Activated CD4-positive, alpha-beta memory T cell treated with anti-CD3 and anti-CD28 coated beads for 36 hours (primary cell): ENCODE measurements around the gene UBE2V1. TPM values are rescaled to one million over a fixed set of nuclear protein-coding genes. Genes with fewer than 3 reads are reported as not detected.
"Not testable (repeated sequence)": the region's sequence is repeated elsewhere in the genome, so short reads cannot be mapped to it uniquely, and the experiment has no call there.

Experiments used
- CTCF ChIA-PET: fragments of 350-600 bp; sonication (Branson Sonifier 250); formaldehyde crosslinking; loops from one replicate; lab custom pipeline; 2021; ENCODE audit warnings: antibody characterized with exemption, inconsistent platforms; lab: Charles Lee
- POLR2A ChIA-PET: fragments of 350-600 bp; sonication (Branson Sonifier 250); formaldehyde crosslinking; loops from one replicate; lab custom pipeline; 2021; ENCODE audit warnings: antibody characterized with exemption; lab: Charles Lee
- DNase-seq: peaks from one replicate; pipeline ENCODE4 v3.0.0-alpha.2; 2020
- H3K27ac Mint-ChIP-seq: one replicate; pipeline ENCODE4 v1.8.0; 2021; ENCODE audit warnings: mixed read lengths
- H3K27me3 Mint-ChIP-seq: one replicate; pipeline ENCODE4 v1.8.0; 2021; ENCODE audit warnings: mixed read lengths
- H3K36me3 Mint-ChIP-seq: one replicate; pipeline ENCODE4 v1.8.0; 2021; ENCODE audit warnings: mixed read lengths
- H3K4me1 Mint-ChIP-seq: one replicate; pipeline ENCODE4 v1.8.0; 2021; ENCODE audit warnings: low read depth, mixed read lengths
- H3K4me3 Mint-ChIP-seq: one replicate; pipeline ENCODE4 v1.8.0; 2021; ENCODE audit warnings: mild to moderate bottlenecking, mixed read lengths
- H3K9me3 Mint-ChIP-seq: one replicate; pipeline ENCODE4 v1.8.0; 2021; ENCODE audit warnings: mixed read lengths
- intact Hi-C: fragments of 100-400 bp; cut with micrococcal nuclease; formaldehyde crosslinking; loops from one replicate; pipeline ENCODE4 v1.15.1; 2023
- total RNA-seq, 2 experiments: library from RNA; stranded (reverse); gene quantifications; one replicate each; pipeline ENCODE4 v1.2.3, GENCODE V29; 2021

The UBE2V1 gene
- total RNA-seq, 2 experiments from 2014 or later = 167 to 172 TPM

DNA sequence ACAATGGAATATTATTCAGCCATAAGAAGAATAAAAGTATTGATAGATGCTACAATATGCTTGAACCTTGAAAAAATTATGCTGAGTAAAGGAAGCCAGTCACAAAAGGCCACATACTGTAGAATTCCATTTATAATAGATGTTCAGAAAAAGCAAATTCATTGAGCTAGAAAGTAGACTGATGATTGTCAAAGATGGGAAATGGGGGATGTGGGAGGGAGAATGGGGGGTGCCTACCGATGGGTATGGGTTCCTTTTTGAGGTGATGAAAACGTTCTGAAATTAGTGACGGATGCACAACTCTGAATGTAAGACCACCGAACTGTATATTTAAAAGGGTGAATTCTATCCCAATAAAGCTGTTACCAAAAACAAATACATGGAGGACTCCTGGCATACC lies 18.4 kb downstream of the UBE2V1 start:
- peaks cover 34% of the 10 kb centered on the region for H3K4me1 Mint-ChIP-seq
- ChIA-PET CTCF (interaction anchor here (3.9 kb wide), 1 partner anchor 10 kb away, joined by 24 read pairs; no protein-coding TSS in a partner anchor), POLR2A (no interaction called here)

DNA sequence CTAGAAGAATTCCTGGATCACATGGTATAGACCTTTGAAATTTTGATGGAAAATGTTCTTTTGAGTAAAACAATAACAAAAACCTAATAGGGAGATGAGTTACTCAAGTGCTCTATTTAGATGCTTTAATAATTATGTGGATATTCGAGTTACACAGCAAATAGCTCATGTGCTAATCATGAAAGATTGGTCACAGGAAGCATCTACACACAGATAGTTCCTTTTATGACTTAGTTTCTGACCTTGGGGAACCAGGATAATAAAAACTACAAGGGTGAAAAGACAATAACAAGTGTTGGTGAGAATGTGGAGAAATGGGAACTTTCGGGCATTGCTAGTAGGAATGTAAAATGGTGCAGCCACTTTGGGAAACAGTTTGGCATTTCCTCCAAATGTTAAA lies 19.7 kb downstream of the UBE2V1 start:
- intact Hi-C loops = no loop called here
- ChIA-PET POLR2A (no interaction called here), CTCF (interaction anchor here (0.7 to 1.5 kb wide), 3 partner anchors 8 to 76 kb away, joined by 3 to 7 read pairs (median 3); no protein-coding TSS in a partner anchor)
- H3K27me3 Mint-ChIP-seq = no peaks in the 10 kb centered on the region
- H3K4me1 Mint-ChIP-seq = peaks cover 32% of the 10 kb centered on the region
- no peak overlapping the region for H3K27ac Mint-ChIP-seq
- no peak overlapping the region for H3K4me3 Mint-ChIP-seq
- no peak for DNase-seq
- peaks cover 30% of the 10 kb centered on the region for H3K36me3 Mint-ChIP-seq
- no peaks in the 10 kb centered on the region for H3K9me3 Mint-ChIP-seq

More for the DNA sequence above, 18.4 kb downstream of the UBE2V1 start:
- peaks cover 30% of the 10 kb centered on the region for H3K36me3 Mint-ChIP-seq
- DNase-seq = no peak
- no peaks in the 10 kb centered on the region for H3K27me3 Mint-ChIP-seq
- H3K9me3 Mint-ChIP-seq = no peaks in the 10 kb centered on the region
- no peak overlapping the region for H3K4me3 Mint-ChIP-seq
- intact Hi-C loops = no loop called here
- H3K27ac Mint-ChIP-seq = no peak overlapping the region

DNA sequence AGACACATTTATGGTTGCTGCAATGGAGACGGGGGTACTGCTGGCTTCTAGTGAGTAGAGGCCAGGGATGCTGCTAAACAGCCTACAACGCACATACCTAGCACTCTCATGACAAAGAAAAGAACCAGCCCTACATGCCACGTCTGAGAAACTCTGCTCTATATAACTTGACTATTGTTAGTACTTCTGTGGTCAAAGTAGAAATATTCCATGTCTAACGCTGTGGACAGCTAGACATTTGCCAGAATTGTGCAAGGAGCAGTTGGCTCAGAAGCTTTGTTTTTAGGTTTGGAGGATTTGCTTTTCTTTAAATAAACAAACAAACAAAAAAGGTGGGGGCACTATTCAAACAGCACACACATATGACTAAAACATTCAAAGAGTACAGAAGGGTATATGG lies 20.5 kb downstream of the UBE2V1 start:
- intact Hi-C loops = no loop called here
- ChIA-PET POLR2A (interaction anchor here (1.0 kb wide), 1 partner anchor 11 kb away, joined by 3 read pairs; no protein-coding TSS in a partner anchor), CTCF (interaction anchor here (0.8 to 1.5 kb wide), 3 partner anchors 8 to 77 kb away, joined by 3 to 7 read pairs (median 4); no protein-coding TSS in a partner anchor)
- Mint-ChIP-seq H3K27ac (no peak overlapping the region), H3K27me3 (no peaks in the 10 kb centered on the region), H3K4me3 (no peak overlapping the region), H3K9me3 (no peaks in the 10 kb centered on the region), H3K36me3 (peaks cover 30% of the 10 kb centered on the region), H3K4me1 (peaks cover 28% of the 10 kb centered on the region)
- DNase-seq = no peak

DNA sequence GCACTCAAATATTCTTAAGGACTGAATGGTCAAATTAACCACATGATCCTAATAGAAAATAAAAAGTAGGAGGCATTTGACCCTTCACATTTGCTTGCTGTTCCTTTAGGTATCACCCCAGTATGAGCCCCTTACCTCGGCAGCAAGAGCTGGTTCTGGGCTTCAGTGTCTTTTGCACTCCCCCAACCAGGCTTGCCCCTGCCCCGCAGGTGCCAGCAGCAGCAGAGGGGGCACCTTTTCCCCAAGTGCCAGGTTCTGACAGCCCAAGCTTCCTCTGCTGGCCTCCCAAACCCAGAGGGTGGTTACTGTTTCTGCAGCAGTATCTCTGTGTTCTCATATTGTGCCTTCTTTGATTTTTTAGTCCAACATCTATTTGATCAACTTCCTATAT lies 23.2 kb downstream of the UBE2V1 start:
- no peaks in the 10 kb centered on the region for H3K27me3 Mint-ChIP-seq
- intact Hi-C loops = no loop called here
- ChIA-PET POLR2A (no interaction called here), CTCF (no interaction called here)
- H3K27ac Mint-ChIP-seq = peak overlapping the region; percentile 34
- H3K4me3 Mint-ChIP-seq = no peak overlapping the region
- peaks cover 14% of the 10 kb centered on the region for H3K36me3 Mint-ChIP-seq
- no peaks in the 10 kb centered on the region for H3K9me3 Mint-ChIP-seq
- H3K4me1 Mint-ChIP-seq = peaks cover 37% of the 10 kb centered on the region
- no peak for DNase-seq

DNA sequence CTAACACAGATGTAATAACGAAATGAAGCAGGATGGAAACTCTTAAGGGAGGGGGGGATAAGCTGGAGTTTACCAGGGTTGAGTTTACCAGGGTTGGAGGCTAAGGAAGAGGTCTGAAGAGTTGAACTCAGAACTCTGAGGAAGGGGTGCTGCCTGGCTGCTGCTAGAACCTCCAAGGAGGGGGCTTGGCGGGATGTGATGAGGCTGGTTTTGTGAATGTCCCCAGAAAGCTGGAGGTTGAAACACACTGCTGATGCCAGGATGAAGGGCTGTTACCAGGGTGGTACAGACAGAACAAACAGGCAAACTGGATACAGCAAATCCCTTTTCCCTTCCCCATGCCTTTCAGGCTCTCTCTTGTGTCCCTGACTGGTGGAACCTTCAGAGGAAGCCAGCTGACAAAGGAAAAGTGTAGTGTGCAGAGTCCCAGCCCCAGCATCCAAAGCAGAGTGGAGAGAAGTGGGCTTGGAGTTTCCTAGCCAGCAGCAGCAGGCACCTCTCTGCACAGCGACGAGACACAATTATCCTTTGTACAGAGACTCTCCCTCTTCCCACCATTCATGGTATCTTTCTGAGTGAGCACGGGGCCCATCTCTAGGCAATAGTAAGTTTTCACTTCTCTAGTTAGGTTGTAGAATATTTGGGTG lies 23.7 kb downstream of the UBE2V1 start:
- Mint-ChIP-seq H3K9me3 (no peaks in the 10 kb centered on the region), H3K4me3 (no peak overlapping the region), H3K4me1 (peaks cover 37% of the 10 kb centered on the region), H3K36me3 (peaks cover 9% of the 10 kb centered on the region), H3K27me3 (no peaks in the 10 kb centered on the region), H3K27ac (peak overlapping the region; percentile 14)
- CTCF ChIA-PET = no interaction called here
- no peak for DNase-seq
- intact Hi-C loops = no loop called here
- POLR2A ChIA-PET = no interaction called here

DNA sequence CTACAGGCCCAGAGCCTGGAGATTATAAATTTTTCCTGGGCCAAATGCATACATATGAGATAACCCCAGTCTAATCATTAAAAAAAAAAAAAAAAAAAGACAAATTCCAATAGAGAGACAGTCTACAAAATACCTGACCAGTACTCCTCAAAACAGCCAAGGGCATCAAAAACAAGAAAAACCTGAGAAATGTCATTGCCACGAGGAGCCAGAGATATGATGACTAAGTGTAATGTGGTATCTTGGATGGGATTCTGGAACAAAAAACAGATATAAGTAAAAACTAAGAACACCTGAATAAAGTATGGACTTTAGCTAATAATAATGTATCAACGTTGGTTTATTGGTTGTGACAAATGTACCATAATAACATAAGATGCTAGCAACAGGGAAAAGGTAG lies 24.9 kb downstream of the UBE2V1 start:
- H3K36me3 Mint-ChIP-seq = peaks cover 8% of the 10 kb centered on the region
- intact Hi-C loops = no loop called here
- no peak overlapping the region for H3K4me3 Mint-ChIP-seq
- H3K9me3 Mint-ChIP-seq = no peaks in the 10 kb centered on the region
- H3K4me1 Mint-ChIP-seq = peaks cover 35% of the 10 kb centered on the region
- no peak overlapping the region for H3K27ac Mint-ChIP-seq
- CTCF ChIA-PET = no interaction called here
- no peak for DNase-seq
- no peaks in the 10 kb centered on the region for H3K27me3 Mint-ChIP-seq
- POLR2A ChIA-PET = no interaction called here

DNA sequence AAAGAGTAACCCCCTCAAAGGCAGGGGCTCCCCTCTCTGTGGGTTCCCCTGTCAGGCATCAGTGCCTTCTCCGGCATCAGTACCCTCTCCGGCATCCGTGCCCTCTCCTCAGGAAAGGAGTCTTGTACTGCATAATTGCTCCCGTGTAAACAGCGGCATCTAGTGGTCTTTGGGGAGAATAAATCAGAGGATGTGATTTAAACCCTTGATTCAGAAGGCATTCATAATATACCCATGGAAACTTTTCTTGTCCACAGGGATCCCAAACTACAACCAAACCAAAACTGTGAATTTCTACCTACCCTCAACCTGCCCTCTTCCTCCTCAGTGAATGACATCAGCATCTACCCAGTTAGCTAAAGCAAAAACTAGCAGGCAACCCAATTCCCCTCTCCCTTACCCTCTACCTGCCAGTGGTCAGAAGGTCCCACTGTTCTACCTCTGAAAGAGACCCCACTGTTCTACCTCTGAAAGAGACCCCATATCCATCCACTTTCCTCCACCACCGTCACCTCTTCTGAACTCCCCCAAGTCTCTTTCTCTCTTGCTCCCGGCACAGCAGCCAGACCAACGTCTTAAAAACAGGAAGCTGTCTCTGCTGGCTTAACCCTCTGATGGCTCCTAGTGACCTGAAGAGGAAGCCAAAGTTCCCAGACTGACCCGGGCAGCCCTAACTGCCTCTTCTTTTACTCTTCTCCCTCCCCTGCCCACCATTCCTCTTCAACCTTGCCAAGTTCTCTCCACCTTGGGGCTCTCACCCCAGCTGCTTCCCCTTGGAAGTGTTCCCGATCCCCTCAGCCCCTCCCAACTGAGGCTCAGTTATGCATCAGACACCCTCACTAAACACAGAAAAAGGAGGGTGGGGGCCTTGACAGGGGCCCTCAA lies 27.2 kb downstream of the UBE2V1 start:
- Mint-ChIP-seq H3K36me3 (peaks cover 18% of the 10 kb centered on the region), H3K27ac (peak overlapping the region; percentile 39), H3K9me3 (no peaks in the 10 kb centered on the region), H3K27me3 (no peaks in the 10 kb centered on the region), H3K4me1 (peaks cover 31% of the 10 kb centered on the region), H3K4me3 (no peak overlapping the region)
- ChIA-PET CTCF (interaction anchor here (0.6 to 4.2 kb wide), 22 partner anchors 7 to 179 kb away, joined by 3 to 43 read pairs (median 3); no protein-coding TSS in a partner anchor), POLR2A (interaction anchor here (1.3 to 1.7 kb wide), 2 partner anchors 14 to 34 kb away, joined by 3 to 4 read pairs; no protein-coding TSS in a partner anchor)
- DNase-seq = peak; percentile 36
- intact Hi-C loops = loop anchor here (1.0 to 2.0 kb wide), 2 partner anchors 25 to 106 kb away; no protein-coding TSS in a partner anchor

DNA sequence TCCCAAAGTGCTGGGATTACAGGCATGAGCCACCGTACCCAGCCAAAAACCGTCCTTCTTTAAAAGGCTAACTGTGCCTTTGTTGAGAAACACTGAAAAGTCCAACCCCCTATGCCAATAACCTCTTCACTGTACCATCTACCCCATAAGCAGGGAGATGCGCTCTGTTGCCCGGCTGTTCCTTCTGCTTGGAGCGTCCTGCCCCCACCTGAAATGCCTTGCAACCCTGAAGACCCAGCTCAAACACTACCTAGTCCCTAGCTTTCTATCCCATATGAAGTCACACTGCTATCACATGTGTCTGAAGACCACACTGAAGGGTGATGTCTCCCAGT lies 27.8 kb downstream of the UBE2V1 start:
- intact Hi-C loops = loop anchor here (1.0 kb wide), 1 partner anchor 106 kb away; no protein-coding TSS in a partner anchor
- Mint-ChIP-seq H3K36me3 (peaks cover 18% of the 10 kb centered on the region), H3K9me3 (no peaks in the 10 kb centered on the region), H3K27ac (peak overlapping the region; percentile 39), H3K4me1 (peaks cover 26% of the 10 kb centered on the region), H3K27me3 (no peaks in the 10 kb centered on the region), H3K4me3 (no peak overlapping the region)
- ChIA-PET CTCF (interaction anchor here (0.7 to 4.2 kb wide), 17 partner anchors 8 to 180 kb away, joined by 3 to 43 read pairs (median 3); no protein-coding TSS in a partner anchor), POLR2A (interaction anchor here (1.3 to 1.7 kb wide), 2 partner anchors 14 to 35 kb away, joined by 3 to 4 read pairs; no protein-coding TSS in a partner anchor)
- no peak for DNase-seq

DNA sequence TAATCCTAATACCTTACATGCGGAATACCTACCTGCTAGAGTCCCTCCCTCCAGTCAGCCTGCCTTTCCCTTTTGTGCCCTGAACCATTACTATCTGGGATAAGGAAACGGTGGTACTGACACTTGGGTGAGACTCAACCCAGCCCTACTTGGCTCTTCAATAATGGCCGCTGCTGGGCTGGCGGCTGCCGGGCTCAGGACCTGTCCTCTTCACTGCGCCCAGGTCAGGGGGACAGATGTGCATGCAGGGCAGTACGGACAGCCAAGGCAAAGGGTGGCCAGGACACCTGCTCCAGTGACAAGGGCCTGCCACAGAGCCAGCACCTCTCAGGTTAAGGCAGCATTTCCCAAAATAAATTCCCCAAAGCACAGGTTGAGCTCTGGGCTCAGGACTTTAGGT lies 29.9 kb downstream of the UBE2V1 start:
- H3K27me3 Mint-ChIP-seq = no peaks in the 10 kb centered on the region
- no peak for DNase-seq
- H3K27ac Mint-ChIP-seq = no peak overlapping the region
- H3K9me3 Mint-ChIP-seq = no peaks in the 10 kb centered on the region
- H3K4me1 Mint-ChIP-seq = peaks cover 20% of the 10 kb centered on the region
- intact Hi-C loops = no loop called here
- CTCF ChIA-PET = interaction anchor here (0.7 to 4.2 kb wide), 8 partner anchors 12 to 105 kb away, joined by 3 to 43 read pairs (median 12); no protein-coding TSS in a partner anchor
- POLR2A ChIA-PET = no interaction called here
- H3K4me3 Mint-ChIP-seq = no peak overlapping the region
- H3K36me3 Mint-ChIP-seq = peaks cover 18% of the 10 kb centered on the region

DNA sequence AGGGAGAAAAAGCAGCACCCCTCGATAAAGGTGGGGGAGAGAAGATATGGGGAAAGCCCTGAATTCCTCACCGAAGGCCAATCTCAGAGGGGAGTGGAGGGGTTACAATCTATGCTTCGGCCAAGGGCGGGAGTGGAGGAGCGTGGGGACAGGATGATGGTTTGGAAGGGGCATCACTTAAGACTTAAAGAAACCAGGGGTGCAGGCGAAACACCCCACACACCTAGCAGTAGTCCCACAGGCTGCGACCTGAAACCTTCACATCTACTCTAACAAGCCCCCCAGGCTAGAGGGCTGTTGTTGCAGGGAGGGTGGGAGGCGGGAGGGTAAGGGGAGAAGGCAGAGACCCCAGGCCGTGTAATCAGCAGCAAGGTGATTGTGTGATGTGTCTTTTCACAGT lies 30.9 kb downstream of the UBE2V1 start:
- CTCF ChIA-PET, H3K27me3 Mint-ChIP-seq, POLR2A ChIA-PET, intact Hi-C loops, DNase-seq, H3K9me3 Mint-ChIP-seq, H3K4me3 Mint-ChIP-seq: not testable (repeated sequence)
- peak overlapping the region; percentile 64 for H3K27ac Mint-ChIP-seq
- H3K4me1 Mint-ChIP-seq = peaks cover 20% of the 10 kb centered on the region
- H3K36me3 Mint-ChIP-seq = peaks cover 18% of the 10 kb centered on the region

DNA sequence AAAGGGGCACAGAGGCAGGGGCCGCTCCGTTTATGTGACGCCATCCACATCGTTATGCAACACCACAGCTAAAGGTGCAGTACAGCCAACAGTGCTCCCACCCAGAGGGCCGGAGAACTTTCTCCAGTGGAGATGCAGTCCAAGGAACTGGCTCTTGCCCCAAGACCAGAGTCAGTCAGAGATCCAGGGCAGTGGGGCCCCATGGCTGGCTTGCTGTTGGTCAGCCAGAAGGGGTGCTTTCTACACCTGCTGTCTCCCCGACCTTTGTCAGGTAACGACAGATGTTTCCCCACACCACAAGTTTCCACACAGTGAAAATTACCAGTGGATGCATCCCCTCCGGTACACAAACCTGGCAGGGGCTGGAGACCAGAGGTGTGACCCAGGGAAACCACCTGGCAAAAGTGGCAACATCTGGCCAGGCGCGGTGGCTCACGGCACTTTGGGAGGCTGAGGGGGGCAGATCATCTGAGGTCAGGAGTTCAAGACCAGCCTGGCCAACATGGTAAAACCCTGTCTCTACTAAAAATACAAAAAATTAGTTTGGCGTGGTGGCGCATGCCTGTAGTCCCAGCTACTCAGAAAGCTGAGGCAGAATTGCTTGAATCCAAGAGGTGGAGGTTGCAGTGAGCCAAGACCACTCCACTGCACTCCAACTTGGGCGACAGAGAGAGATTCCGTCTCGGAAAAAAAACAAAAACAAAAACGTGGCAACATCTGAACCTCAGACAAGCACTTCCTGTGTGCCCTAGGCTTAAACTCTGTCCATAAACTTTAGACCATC lies 34.9 kb downstream of the UBE2V1 start:
- ChIA-PET POLR2A (no interaction called here), CTCF (interaction anchor here (0.7 kb wide), 1 partner anchor 28 kb away, joined by 3 read pairs; no protein-coding TSS in a partner anchor)
- Mint-ChIP-seq H3K27ac (no peak overlapping the region), H3K4me3 (no peak overlapping the region), H3K4me1 (peaks cover 10% of the 10 kb centered on the region), H3K27me3 (no peaks in the 10 kb centered on the region), H3K36me3 (peaks cover 13% of the 10 kb centered on the region), H3K9me3 (no peaks in the 10 kb centered on the region)
- no peak for DNase-seq
- intact Hi-C loops = no loop called here
